GM18519 (cell line): Measurements from ENCODE around the gene SIKE1.
"Not testable (repeated sequence)": the region's sequence is repeated elsewhere in the genome, so short reads cannot be mapped to it uniquely, and the experiment has no call there.

Source experiments
- ATAC-seq: cut with Tn5 transposase; IDR thresholded peaks from one replicate; pipeline ENCODE4 v1.9.1; 2021; ENCODE audit warnings: mild to moderate bottlenecking, moderate library complexity; ENCODE audit not compliant: unreplicated experiment, low FRiP score

SIKE1 gene

GRCh38 chr1:114756009-114756892 lies 24.2 kb downstream of the SIKE1 start:
- ATAC-seq = peak; percentile 41

GRCh38 chr1:114755006-114755931 lies 25.2 kb downstream of the SIKE1 start:
- no peak for ATAC-seq

- ATAC-seq = not testable (repeated sequence)
Observed at GRCh38 chr1:114753702-114754101, 26.8 kb downstream of the SIKE1 start.

- ATAC-seq = no peak
Observed at GRCh38 chr1:114753143-114753542, 27.3 kb downstream of the SIKE1 start.

- ATAC-seq = no peak
Observed at GRCh38 chr1:114750780-114751179, 29.7 kb downstream of the SIKE1 start.

- ATAC-seq = no peak
Observed at GRCh38 chr1:114749835-114750234, 30.6 kb downstream of the SIKE1 start.

GRCh38 chr1:114746450-114747121 lies 33.9 kb downstream of the SIKE1 start:
- no peak for ATAC-seq

- no peak for ATAC-seq
Observed at GRCh38 chr1:114745291-114745690, 35.2 kb downstream of the SIKE1 start.

- no peak for ATAC-seq
Observed at GRCh38 chr1:114741963-114742746, 38.3 kb downstream of the SIKE1 start.

GRCh38 chr1:114740331-114740730 lies 40.2 kb downstream of the SIKE1 start:
- ATAC-seq = no peak

- no peak for ATAC-seq
Observed at GRCh38 chr1:114737314-114737849, 43.1 kb downstream of the SIKE1 start.

GRCh38 chr1:114735479-114735878 lies 45.0 kb downstream of the SIKE1 start:
- no peak for ATAC-seq

GRCh38 chr1:114729782-114730181 lies 50.7 kb downstream of the SIKE1 start:
- ATAC-seq = no peak

- no peak for ATAC-seq
Observed at GRCh38 chr1:114728553-114728952, 51.9 kb downstream of the SIKE1 start.

GRCh38 chr1:114725230-114725629 lies 55.3 kb downstream of the SIKE1 start:
- no peak for ATAC-seq

- no peak for ATAC-seq
Observed at GRCh38 chr1:114723915-114724314, 56.6 kb downstream of the SIKE1 start.

- no peak for ATAC-seq
Observed at GRCh38 chr1:114723457-114723856, 57.0 kb downstream of the SIKE1 start.

GRCh38 chr1:114720492-114720891 lies 60.0 kb downstream of the SIKE1 start:
- no peak for ATAC-seq
